Activated naive CD8-positive, alpha-beta T cell (primary cell): Measurements from ENCODE around the gene USP31.
A peak's percentile ranks its signal among the peaks of the same experiment; 100 is the strongest.

ENCODE experiments used
- H3K27ac Mint-ChIP-seq: one replicate; pipeline ENCODE4 v1.8.0; 2021; ENCODE audit warnings: mixed read lengths
- H3K27me3 Mint-ChIP-seq: one replicate; pipeline ENCODE4 v1.8.0; 2021; ENCODE audit warnings: mixed read lengths
- H3K36me3 Mint-ChIP-seq: one replicate; pipeline ENCODE4 v1.8.0; 2021; ENCODE audit warnings: mixed read lengths
- H3K4me1 Mint-ChIP-seq: one replicate; pipeline ENCODE4 v1.8.0; 2021; ENCODE audit warnings: low read depth, mixed read lengths
- H3K4me3 Mint-ChIP-seq: one replicate; pipeline ENCODE4 v1.8.0; 2021; ENCODE audit warnings: mild to moderate bottlenecking, mixed read lengths
- H3K9me3 Mint-ChIP-seq: one replicate; pipeline ENCODE4 v1.8.0; 2021; ENCODE audit warnings: low read depth, mixed read lengths

Gene USP31

GRCh38 chr16:23172994-23173393, 23.7 kb upstream of the USP31 start:
- H3K4me1 Mint-ChIP-seq, result no peaks in the 10 kb centered on the region
- no peaks in the 10 kb centered on the region for H3K36me3 Mint-ChIP-seq
- H3K4me3 Mint-ChIP-seq, result no peak overlapping the region
- no peak overlapping the region for H3K27ac Mint-ChIP-seq
- no peaks in the 10 kb centered on the region for H3K9me3 Mint-ChIP-seq
- peaks cover 35% of the 10 kb centered on the region for H3K27me3 Mint-ChIP-seq

DNA sequence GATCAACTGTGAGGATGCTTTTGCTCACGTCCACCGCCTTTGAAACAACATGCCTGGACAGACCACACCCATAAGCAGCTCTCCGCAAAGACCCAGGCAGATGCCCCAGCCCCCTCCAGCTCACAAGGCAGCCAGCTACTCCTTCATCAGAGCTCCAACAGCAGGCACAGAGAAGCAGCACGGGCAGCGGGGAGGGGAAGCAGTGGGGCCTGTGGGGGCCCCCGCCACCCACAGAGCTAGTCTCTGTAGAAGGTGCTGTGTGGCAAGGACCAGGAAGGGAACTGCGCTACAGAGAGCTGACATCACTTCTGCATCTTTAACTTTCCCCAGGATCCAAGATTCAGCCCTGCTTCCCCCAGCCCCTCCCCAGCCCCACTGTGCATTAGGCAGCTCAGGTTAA, 23.3 kb upstream of the USP31 start:
- Mint-ChIP-seq H3K36me3 (no peaks in the 10 kb centered on the region), H3K4me1 (no peaks in the 10 kb centered on the region), H3K27ac (no peak overlapping the region), H3K9me3 (no peaks in the 10 kb centered on the region), H3K4me3 (no peak overlapping the region), H3K27me3 (peaks cover 34% of the 10 kb centered on the region)

DNA sequence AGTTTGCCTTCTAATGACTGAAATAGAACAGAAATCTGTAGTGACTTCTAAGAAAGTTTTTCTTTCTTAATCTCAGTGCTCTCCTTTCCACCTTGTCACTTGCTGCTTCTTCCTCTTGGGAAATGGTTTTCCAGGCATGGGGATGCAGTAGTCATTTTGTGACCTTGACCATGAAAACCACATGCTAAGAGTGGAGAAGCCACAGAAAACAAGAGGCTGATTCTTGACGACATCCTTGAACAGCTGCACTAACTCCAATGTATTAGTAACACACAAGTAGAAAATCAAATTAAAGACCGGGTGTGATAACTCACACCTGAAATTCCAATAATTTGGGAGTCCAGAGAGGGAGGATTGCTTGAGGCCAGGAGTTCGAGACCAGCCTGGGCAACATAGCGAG, 15.5 kb upstream of the USP31 start:
- H3K4me1 Mint-ChIP-seq, result no peaks in the 10 kb centered on the region
- H3K9me3 Mint-ChIP-seq, result no peaks in the 10 kb centered on the region
- H3K27ac Mint-ChIP-seq, result no peak overlapping the region
- H3K36me3 Mint-ChIP-seq, result no peaks in the 10 kb centered on the region
- no peak overlapping the region for H3K4me3 Mint-ChIP-seq
- peaks cover 30% of the 10 kb centered on the region for H3K27me3 Mint-ChIP-seq

DNA sequence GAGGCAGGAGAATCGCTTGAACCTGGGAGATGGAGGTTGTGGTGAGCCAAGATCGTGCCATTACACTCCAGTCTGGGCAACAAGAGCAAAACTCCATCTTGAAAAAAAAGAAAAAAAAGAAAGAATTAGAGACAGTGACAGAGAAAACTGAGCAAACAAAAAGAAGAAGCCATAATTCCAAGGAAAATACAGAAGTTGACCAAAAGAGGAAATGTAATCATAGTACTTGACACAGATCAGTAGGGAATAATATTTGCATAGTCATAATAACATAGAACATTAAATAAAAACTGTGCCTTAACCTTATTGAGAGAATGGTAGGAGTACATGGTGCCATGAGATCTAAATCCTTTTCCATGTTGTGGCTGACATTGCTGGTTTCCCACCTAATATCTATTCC, 14.7 kb upstream of the USP31 start:
- Mint-ChIP-seq H3K4me1 (no peaks in the 10 kb centered on the region), H3K36me3 (no peaks in the 10 kb centered on the region), H3K9me3 (no peaks in the 10 kb centered on the region), H3K27me3 (peaks cover 30% of the 10 kb centered on the region), H3K4me3 (no peak overlapping the region), H3K27ac (no peak overlapping the region)

DNA sequence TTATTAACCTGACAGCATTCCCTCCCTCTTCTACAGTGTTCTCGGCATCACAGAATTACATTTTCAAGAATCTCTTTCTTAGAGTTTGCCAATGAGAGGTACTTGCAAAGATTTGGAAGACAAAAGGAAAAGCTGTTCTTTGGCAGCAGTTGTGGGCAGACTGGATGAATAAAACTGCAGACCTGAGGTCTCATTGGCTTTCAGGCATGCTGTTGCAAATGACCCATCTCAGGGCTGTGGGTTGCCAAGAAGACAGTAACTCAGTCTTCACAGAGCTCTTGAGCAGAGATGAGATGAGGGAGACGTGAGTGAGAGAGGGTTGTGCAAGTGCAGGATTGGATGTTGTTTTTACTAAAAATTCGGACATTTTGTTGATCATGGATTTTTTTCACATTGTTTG, 11.3 kb upstream of the USP31 start:
- Mint-ChIP-seq H3K27me3 (peaks cover 25% of the 10 kb centered on the region), H3K4me1 (peaks cover 5% of the 10 kb centered on the region)

GRCh38 chr16:23160082-23160481, 10.8 kb upstream of the USP31 start:
- Mint-ChIP-seq H3K27me3 (peaks cover 21% of the 10 kb centered on the region), H3K9me3 (no peaks in the 10 kb centered on the region), H3K4me3 (no peak overlapping the region), H3K36me3 (no peaks in the 10 kb centered on the region), H3K27ac (no peak overlapping the region), H3K4me1 (peaks cover 5% of the 10 kb centered on the region)

More for the DNA sequence above, 11.3 kb upstream of the USP31 start:
- H3K4me3 Mint-ChIP-seq, result no peak overlapping the region
- H3K36me3 Mint-ChIP-seq, result no peaks in the 10 kb centered on the region
- no peak overlapping the region for H3K27ac Mint-ChIP-seq
- H3K9me3 Mint-ChIP-seq, result no peaks in the 10 kb centered on the region

DNA sequence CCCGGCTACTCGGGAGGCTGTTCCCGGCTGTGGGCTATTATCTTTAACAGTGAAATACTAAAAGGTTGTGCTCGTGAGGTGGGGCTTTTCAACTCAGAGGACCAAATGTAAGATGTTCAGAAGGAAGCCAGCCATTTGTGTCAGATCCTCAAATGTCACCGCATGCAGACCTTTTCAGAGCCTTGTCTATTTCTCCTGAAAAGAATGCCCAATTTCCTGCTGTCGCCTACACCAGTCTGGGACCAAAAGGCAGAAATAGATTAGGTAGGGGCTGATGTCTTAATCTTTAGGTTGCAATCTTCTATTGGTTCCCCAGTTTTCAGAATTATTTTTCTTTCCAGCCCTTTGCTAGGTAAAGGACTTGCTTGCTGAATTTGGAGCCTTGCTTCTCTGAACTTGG, 8.9 kb upstream of the USP31 start:
- H3K27ac Mint-ChIP-seq, result no peak overlapping the region
- H3K4me1 Mint-ChIP-seq, result peaks cover 5% of the 10 kb centered on the region
- H3K27me3 Mint-ChIP-seq, result peaks cover 11% of the 10 kb centered on the region
- no peak overlapping the region for H3K4me3 Mint-ChIP-seq
- H3K36me3 Mint-ChIP-seq, result no peaks in the 10 kb centered on the region
- no peaks in the 10 kb centered on the region for H3K9me3 Mint-ChIP-seq

GRCh38 chr16:23156946-23157460, 7.8 kb upstream of the USP31 start:
- Mint-ChIP-seq H3K4me3 (no peak overlapping the region), H3K36me3 (no peaks in the 10 kb centered on the region), H3K27me3 (peaks cover 8% of the 10 kb centered on the region), H3K27ac (no peak overlapping the region), H3K9me3 (no peaks in the 10 kb centered on the region), H3K4me1 (peaks cover 5% of the 10 kb centered on the region)

- Mint-ChIP-seq H3K9me3 (no peaks in the 10 kb centered on the region), H3K4me3 (no peak overlapping the region), H3K27ac (no peak overlapping the region), H3K4me1 (peaks cover 5% of the 10 kb centered on the region), H3K27me3 (peaks cover 5% of the 10 kb centered on the region), H3K36me3 (no peaks in the 10 kb centered on the region)
Observed at GRCh38 chr16:23156110-23156509, 6.9 kb upstream of the USP31 start.

DNA sequence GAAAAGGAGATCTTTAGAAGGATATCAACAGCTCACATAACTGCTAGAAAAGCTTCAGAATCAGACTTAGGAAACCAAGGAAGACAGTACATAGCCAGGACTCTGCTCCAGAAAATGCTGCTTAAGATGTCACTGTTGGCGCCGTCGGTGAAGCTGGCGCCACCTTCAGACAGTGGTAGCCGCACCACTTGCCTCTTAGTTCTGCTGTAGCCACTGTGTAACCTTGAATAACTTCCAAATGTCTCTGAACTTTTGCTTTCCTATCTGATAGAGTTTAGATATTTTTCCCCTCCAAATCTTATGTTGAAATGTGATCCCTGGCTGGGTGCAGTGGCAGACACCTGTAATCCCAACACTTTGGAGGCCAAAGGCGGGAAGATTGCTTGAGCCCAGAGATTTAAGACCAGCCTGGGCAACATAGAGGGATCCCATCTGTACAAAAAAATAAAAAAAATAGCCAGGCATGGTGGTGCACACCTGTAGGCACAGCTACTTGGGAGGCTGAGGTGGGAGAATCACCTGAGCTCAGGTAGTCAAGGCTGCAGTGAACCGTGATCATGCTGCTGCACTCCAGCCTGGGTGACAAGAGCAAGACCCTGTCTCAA, 6.3 kb upstream of the USP31 start:
- no peaks in the 10 kb centered on the region for H3K9me3 Mint-ChIP-seq
- H3K4me3 Mint-ChIP-seq, result no peak overlapping the region
- H3K27me3 Mint-ChIP-seq, result peaks cover 4% of the 10 kb centered on the region
- no peak overlapping the region for H3K27ac Mint-ChIP-seq
- peaks cover 5% of the 10 kb centered on the region for H3K4me1 Mint-ChIP-seq
- H3K36me3 Mint-ChIP-seq, result no peaks in the 10 kb centered on the region

GRCh38 chr16:23152386-23153178, 3.3 kb upstream of the USP31 start:
- Mint-ChIP-seq H3K27me3 (peaks cover 2% of the 10 kb centered on the region), H3K36me3 (no peaks in the 10 kb centered on the region), H3K27ac (no peak overlapping the region), H3K4me3 (no peak overlapping the region), H3K4me1 (peaks cover 15% of the 10 kb centered on the region), H3K9me3 (no peaks in the 10 kb centered on the region)

GRCh38 chr16:23149993-23150364, 727 bp upstream of the USP31 start:
- Mint-ChIP-seq H3K27ac (peak overlapping the region; percentile 84), H3K4me3 (peak overlapping the region; percentile 92), H3K36me3 (peaks cover 4% of the 10 kb centered on the region), H3K4me1 (peaks cover 21% of the 10 kb centered on the region), H3K27me3 (peaks cover 1% of the 10 kb centered on the region), H3K9me3 (no peaks in the 10 kb centered on the region)

- Mint-ChIP-seq H3K4me1 (peaks cover 24% of the 10 kb centered on the region), H3K4me3 (peak overlapping the region; percentile 97), H3K36me3 (peaks cover 6% of the 10 kb centered on the region), H3K27me3 (no peaks in the 10 kb centered on the region), H3K9me3 (no peaks in the 10 kb centered on the region), H3K27ac (peak overlapping the region; percentile 94)
Observed at GRCh38 chr16:23148513-23149266, 562 bp downstream of the USP31 start.

DNA sequence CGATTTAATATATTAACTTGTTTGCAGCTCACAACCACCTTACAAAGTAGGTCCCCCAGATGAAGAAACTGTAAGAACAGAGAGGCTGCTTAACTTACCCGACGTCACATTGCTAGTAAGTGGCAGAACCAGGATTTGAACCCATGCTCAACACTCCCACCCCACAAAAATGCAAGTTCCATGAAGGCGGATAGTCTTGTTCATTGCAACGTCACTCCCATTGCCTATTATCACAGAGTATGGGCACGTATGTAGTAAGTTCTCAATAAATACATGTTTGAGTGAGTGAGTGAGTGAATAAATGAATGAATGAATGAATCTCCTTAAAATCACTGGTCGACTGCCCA, 1.1 kb downstream of the USP31 start:
- peaks cover 6% of the 10 kb centered on the region for H3K36me3 Mint-ChIP-seq
- H3K4me1 Mint-ChIP-seq, result peaks cover 24% of the 10 kb centered on the region
- no peaks in the 10 kb centered on the region for H3K9me3 Mint-ChIP-seq
- H3K27me3 Mint-ChIP-seq, result no peaks in the 10 kb centered on the region
- H3K27ac Mint-ChIP-seq, result peak overlapping the region; percentile 94
- H3K4me3 Mint-ChIP-seq, result peak overlapping the region; percentile 97

DNA sequence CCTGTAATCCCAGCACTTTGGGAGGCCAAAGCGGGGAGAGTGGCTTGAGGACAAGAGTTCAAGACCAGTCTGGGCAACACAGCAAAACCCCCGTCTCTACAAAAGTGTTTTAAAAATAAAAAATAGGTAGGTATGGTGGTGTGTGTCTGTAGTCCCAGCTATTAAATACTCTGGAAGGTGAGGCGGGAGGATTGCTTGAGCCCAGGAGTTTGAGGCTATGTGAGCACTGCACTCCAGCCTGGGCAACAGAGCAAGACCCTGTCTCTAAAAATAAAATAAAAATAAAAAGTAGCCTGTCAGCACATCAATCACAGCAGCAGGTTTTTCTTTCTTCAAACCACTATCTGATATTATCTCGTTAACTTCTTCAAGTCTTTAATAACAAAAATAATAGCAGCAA, 1.6 kb downstream of the USP31 start:
- H3K27ac Mint-ChIP-seq, result peak overlapping the region; percentile 94
- peaks cover 6% of the 10 kb centered on the region for H3K36me3 Mint-ChIP-seq
- H3K9me3 Mint-ChIP-seq, result no peaks in the 10 kb centered on the region
- H3K27me3 Mint-ChIP-seq, result no peaks in the 10 kb centered on the region
- peak overlapping the region; percentile 97 for H3K4me3 Mint-ChIP-seq
- H3K4me1 Mint-ChIP-seq, result peaks cover 26% of the 10 kb centered on the region
